Activated CD8-positive, alpha-beta memory T cell treated with anti-CD3 and anti-CD28 coated beads, Interleukin-2, amount 50 U/mL, for 4 hours (primary cell): ENCODE measurements around the gene STOX2.

Experiments used
- DNase-seq: peaks from one replicate; pipeline ENCODE4 v3.0.0-alpha.2; 2020

The STOX2 gene

GRCh38 chr4:183986971-183987946, 82.2 kb downstream of the STOX2 start:
- no peak for DNase-seq

GRCh38 chr4:183987987-183988392, 82.9 kb downstream of the STOX2 start:
- no peak for DNase-seq

GRCh38 chr4:183988874-183989273, 83.8 kb downstream of the STOX2 start:
- DNase-seq: no peak

- no peak for DNase-seq
Measured at GRCh38 chr4:183989461-183989860, 84.4 kb downstream of the STOX2 start.

GRCh38 chr4:183989931-183990330, 84.8 kb downstream of the STOX2 start:
- no peak for DNase-seq

GRCh38 chr4:183993676-183994075, 88.6 kb downstream of the STOX2 start:
- DNase-seq: no peak

GRCh38 chr4:183995570-183995969, 90.5 kb downstream of the STOX2 start:
- DNase-seq: no peak

- no peak for DNase-seq
Measured at GRCh38 chr4:183996868-183997267, 91.8 kb downstream of the STOX2 start.

GRCh38 chr4:183999435-183999834, 94.3 kb downstream of the STOX2 start:
- no peak for DNase-seq

- no peak for DNase-seq
Measured at GRCh38 chr4:184000457-184001396, 95.6 kb downstream of the STOX2 start.

GRCh38 chr4:184003433-184003832, 98.3 kb downstream of the STOX2 start:
- no peak for DNase-seq

- no peak for DNase-seq
Measured at GRCh38 chr4:184007891-184008290, 102.8 kb downstream of the STOX2 start.

- DNase-seq: no peak
Measured at GRCh38 chr4:184010696-184011095, 105.6 kb downstream of the STOX2 start.

GRCh38 chr4:184011826-184012380, 106.8 kb downstream of the STOX2 start:
- no peak for DNase-seq

- DNase-seq: no peak
Measured at GRCh38 chr4:184012937-184013336, 107.8 kb downstream of the STOX2 start.

GRCh38 chr4:184014301-184014700, 109.2 kb downstream of the STOX2 start:
- DNase-seq: no peak

- no peak for DNase-seq
Measured at GRCh38 chr4:184016759-184017668, 111.9 kb downstream of the STOX2 start.

- no peak for DNase-seq
Measured at GRCh38 chr4:184019076-184019475, 114.0 kb downstream of the STOX2 start.

- no peak for DNase-seq
Measured at GRCh38 chr4:184019667-184020623, 114.8 kb downstream of the STOX2 start.

- no peak for DNase-seq
Measured at GRCh38 chr4:184021389-184021788, 116.3 kb downstream of the STOX2 start.
